HCT116 (cell line): ENCODE data around the gene RPS6KL1. TPM values are rescaled to one million over a fixed set of nuclear protein-coding genes. Genes with fewer than 3 reads are reported as not detected.

Experiments used
- ATAC-seq: fragments of 200-7000 bp; cut with Tn5 transposase; 2 replicates; pipeline ENCODE4 v1.9.1; 2020; ENCODE audit warnings: mild to moderate bottlenecking, moderate library complexity
- BruUV-seq: library from RNA; stranded (reverse); fragments of 400-500 nt; replicated peaks from 2 replicates; lab custom pipeline; 2021; lab: Mats Ljungman, UMichigan
- CTCF ChIA-PET: fragments of 300-600 bp; sonication (Branson Sonifier 250); formaldehyde crosslinking; loops from one replicate; lab custom pipeline; 2021; ENCODE audit warnings: antibody characterized with exemption; lab: Charles Lee
- POLR2A ChIA-PET: fragments of 300-600, 350-600 bp; sonication (Branson Sonifier 250); formaldehyde crosslinking; loops from one replicate; lab custom pipeline; 2021; ENCODE audit warnings: antibody characterized with exemption; lab: Charles Lee
- RAD21 ChIA-PET, 2 experiments: fragments of 300-600 bp; sonication (Branson Sonifier 250); formaldehyde crosslinking; loops; one replicate each; lab custom pipeline; 2023; ENCODE audit warnings: low total read pairs in 2 of 2; ENCODE audit not compliant: uncharacterized antibody in 2 of 2, unreplicated experiment in 2 of 2, low non-redundant PET in 1 of 2; lab: Charles Lee
- DNase-seq: peaks from one replicate; pipeline ENCODE4 v3.0.0-alpha.2; 2010; ENCODE audit warnings: low read depth, low spot score
- H2AFZ ChIP-seq: fragments of 200-600 bp; shearing (Covaris generic), sonication (generic); 2 replicates; pipeline ENCODE4 v1.6.1; 2017; ENCODE audit warnings: low read depth, mixed run types, mixed read lengths, antibody characterized with exemption, low read length; ENCODE audit not compliant: poor library complexity, severe bottlenecking
- H3K27ac ChIP-seq: 2 replicates; pipeline ENCODE4 v1.5.1; 2012; ENCODE audit warnings: low read depth, low read length
- H3K27me3 ChIP-seq: fragments of 200-600 bp; sonication (generic); 2 replicates; pipeline ENCODE4 v1.6.1; 2016; ENCODE audit warnings: mixed run types, low read length, mixed read lengths; ENCODE audit not compliant: insufficient read depth
- H3K36me3 ChIP-seq, 2 experiments: fragments of 200-500 bp in 1 of 2; fragments of 200-600 bp in 1 of 2; sonication (Bioruptor generic) in 1 of 2; sonication (generic) in 1 of 2; 2 replicates each; pipeline versions ENCODE4 v1.5.1 to v1.6.1; 2014 to 2016; ENCODE audit warnings: low read length in 2 of 2, inconsistent platforms in 1 of 2, mixed read lengths in 1 of 2, mixed run types in 1 of 2; ENCODE audit not compliant: insufficient read depth in 2 of 2, control insufficient read depth in 1 of 2
- H3K4me1 ChIP-seq, 2 experiments: fragments of 200-600 bp in 1 of 2; sonication (generic) in 1 of 2; 2 replicates each; pipeline versions ENCODE4 v1.5.1 to v1.6.1; 2012 to 2017; ENCODE audit warnings: low read length in 2 of 2, inconsistent platforms in 1 of 2, mild to moderate bottlenecking in 1 of 2, mixed read lengths in 1 of 2, mixed run types in 1 of 2, moderate library complexity in 1 of 2; ENCODE audit not compliant: insufficient read depth in 2 of 2, control insufficient read depth in 1 of 2
- H3K4me2 ChIP-seq: fragments of 200-600 bp; sonication (generic); 2 replicates; pipeline ENCODE4 v1.6.1; 2017; ENCODE audit warnings: mixed run types, low read length, mixed read lengths
- H3K4me3 ChIP-seq, 2 experiments: fragments of 200-600 bp in 1 of 2; sonication (generic) in 1 of 2; replicated peaks in 1 of 2; 2 replicates each; pipeline ENCODE4 v1.5.1; 2011 to 2016; ENCODE audit warnings: low read length in 2 of 2, control low read depth in 1 of 2, low read depth in 1 of 2, mild to moderate bottlenecking in 1 of 2, mixed read lengths in 1 of 2, mixed run types in 1 of 2
- H3K79me2 ChIP-seq: fragments of 200-600 bp; sonication (generic); 2 replicates; pipeline ENCODE4 v1.6.1; 2017; ENCODE audit warnings: mild to moderate bottlenecking, mixed run types, low read length, moderate library complexity, mixed read lengths; ENCODE audit not compliant: insufficient read depth
- H3K9ac ChIP-seq: fragments of 200-600 bp; sonication (generic); 2 replicates; pipeline ENCODE4 v1.6.1; 2016; ENCODE audit warnings: low read length, mixed read lengths
- H3K9me2 ChIP-seq: fragments of 200-600 bp; sonication (generic), shearing (Covaris generic); 2 replicates; pipeline ENCODE4 v1.6.1; 2017; ENCODE audit warnings: mixed run types, mild to moderate bottlenecking, moderate library complexity; ENCODE audit not compliant: insufficient read depth
- H3K9me3 ChIP-seq, 2 experiments: fragments of 200-500 bp in 1 of 2; fragments of 200-600 bp in 1 of 2; sonication (Bioruptor generic) in 1 of 2; sonication (generic) in 1 of 2; 2 replicates each; pipeline ENCODE4 v1.6.1; 2014 to 2017; ENCODE audit warnings: low read length in 2 of 2, mixed read lengths in 2 of 2, inconsistent platforms in 1 of 2, low read depth in 1 of 2, mild to moderate bottlenecking in 1 of 2, mixed run types in 1 of 2, moderate library complexity in 1 of 2; ENCODE audit not compliant: control insufficient read depth in 1 of 2, insufficient read depth in 1 of 2
- H4K20me1 ChIP-seq: fragments of 200-600 bp; sonication (generic), shearing (Covaris generic); 2 replicates; pipeline ENCODE4 v1.6.1; 2017; ENCODE audit warnings: mixed run types, mild to moderate bottlenecking, moderate library complexity; ENCODE audit not compliant: insufficient read depth
- CBX3 ChIP-seq: IDR thresholded peaks from 2 replicates; pipeline ENCODE4 v1.6.1; 2012; ENCODE audit warnings: low read depth
- CEBPB ChIP-seq: IDR thresholded peaks from 2 replicates; pipeline ENCODE4 v1.6.1; 2012; ENCODE audit warnings: low read depth
- CTCF ChIP-seq, 3 experiments: fragments of 200-600 bp in 1 of 3; sonication (generic) in 1 of 3; IDR thresholded peaks in 2 of 3; conservative IDR thresholded peaks in 1 of 3; 2 replicates each; pipeline ENCODE4 v1.5.1; 2012 to 2017; ENCODE audit warnings: low read depth in 2 of 3, low read length in 2 of 3, antibody characterized with exemption in 1 of 3, borderline replicate concordance in 1 of 3, control low read depth in 1 of 3, mild to moderate bottlenecking in 1 of 3, mixed read lengths in 1 of 3, mixed run types in 1 of 3, moderate library complexity in 1 of 3; ENCODE audit not compliant: insufficient read depth in 1 of 3
- EZH2 ChIP-seq: fragments of 200-600 bp; sonication (generic); IDR thresholded peaks from 2 replicates; pipeline ENCODE4 v1.6.1; 2017; ENCODE audit warnings: antibody characterized with exemption, mixed run types
- EZH2phosphoT487 ChIP-seq: fragments of 200-600 bp; IDR thresholded peaks from 2 replicates; pipeline ENCODE4 v1.6.1; 2018; ENCODE audit warnings: antibody characterized with exemption, borderline replicate concordance
- JUND ChIP-seq: IDR thresholded peaks from 2 replicates; pipeline ENCODE4 v1.6.1; 2012
- MAX ChIP-seq: IDR thresholded peaks from 2 replicates; pipeline ENCODE4 v1.6.1; 2012
- POLR2A ChIP-seq: IDR thresholded peaks from 2 replicates; pipeline ENCODE4 v1.7.0; 2011; ENCODE audit warnings: borderline replicate concordance; ENCODE audit not compliant: insufficient read depth, insufficient read length; ENCODE audit errors: extremely low read depth
- POLR2AphosphoS5 ChIP-seq: IDR thresholded peaks from 2 replicates; pipeline ENCODE4 v1.6.1; 2011; ENCODE audit warnings: mild to moderate bottlenecking, low read depth, low read length, moderate library complexity
- RAD21 ChIP-seq: IDR thresholded peaks from 2 replicates; pipeline ENCODE4 v1.6.1; 2012; ENCODE audit warnings: low read depth, mild to moderate bottlenecking
- REST ChIP-seq: IDR thresholded peaks from 2 replicates; pipeline ENCODE4 v1.6.1; 2012; ENCODE audit warnings: low read depth
- SIN3A ChIP-seq: IDR thresholded peaks from 2 replicates; pipeline ENCODE4 v1.6.1; 2012; ENCODE audit warnings: low read depth
- SRF ChIP-seq: IDR thresholded peaks from 2 replicates; pipeline ENCODE4 v1.6.1; 2012; ENCODE audit warnings: low read depth
- YY1 ChIP-seq: IDR thresholded peaks from 2 replicates; pipeline ENCODE4 v1.6.1; 2011; ENCODE audit warnings: low read length, low read depth, moderate library complexity, mild to moderate bottlenecking; ENCODE audit not compliant: insufficient replicate concordance; ENCODE audit errors: extremely low read depth
- ZFX ChIP-seq: fragments of 450-650 bp; IDR thresholded peaks from 2 replicates; pipeline ENCODE4 v1.6.1; 2017
- ZNF274 ChIP-seq: fragments of 200-500 bp; sonication (Bioruptor generic); IDR thresholded peaks from 2 replicates; pipeline ENCODE4 v1.6.1; 2014; ENCODE audit warnings: mild to moderate bottlenecking, low read depth, low read length, inconsistent platforms
- intact Hi-C: fragments of 100-400 bp; cut with micrococcal nuclease; formaldehyde crosslinking; loops from 2 replicates; pipeline ENCODE4 v1.10.0; 2022
- total RNA-seq: library from RNA; stranded (reverse); gene quantifications from one replicate; pipeline ENCODE4 v1.2.1, GENCODE V29; 2021; ENCODE audit not compliant: unreplicated experiment

RPS6KL1 gene
- total RNA-seq, 1 experiment from 2014 or later = 6.7 TPM

- no peaks in the 10 kb centered on the region for H3K79me2 ChIP-seq
- H2AFZ ChIP-seq = no peak overlapping the region
- no peaks in the 10 kb centered on the region for H3K9me3 ChIP-seq
- ChIA-PET CTCF (interaction anchor here (1.6 to 1.7 kb wide), 2 partner anchors 13 to 60 kb away, joined by 4 read pairs; no protein-coding TSS in a partner anchor), POLR2A (no interaction called here), RAD21 (interaction anchor here in 1 of 2 experiments (0.6 to 0.7 kb wide), 3 partner anchors 82 to 1567 kb away, joined by 3 to 4 read pairs (median 4); no protein-coding TSS in a partner anchor)
- no TSS peak for BruUV-seq
- H3K9ac ChIP-seq = no peak overlapping the region
- no peak overlapping the region for H3K27ac ChIP-seq
- peaks cover 0 to 12% of the 10 kb centered on the region in 2 experiments; a peak in 2 of 4 replicates for H3K4me1 ChIP-seq
- H3K4me2 ChIP-seq = no peak overlapping the region
- DNase-seq (no peak), ATAC-seq (no peak)
- intact Hi-C loops = no loop called here
- no peak overlapping the region for H3K4me3 ChIP-seq
- H4K20me1 ChIP-seq = no peaks in the 10 kb centered on the region
- no peaks in the 10 kb centered on the region for H3K36me3 ChIP-seq
- no peaks in the 10 kb centered on the region for H3K9me2 ChIP-seq
- TF ChIP-seq POLR2A (no peak), EZH2phosphoT487 (no peak), SIN3A (no peak)
- H3K27me3 ChIP-seq = no peaks in the 10 kb centered on the region
These were observed 1.9 kb downstream of the RPS6KL1 start for GRCh38 chr14:74921053-74921620.

- H3K36me3 ChIP-seq = no peaks in the 10 kb centered on the region
- ChIA-PET POLR2A (no interaction called here), CTCF (interaction anchor here (1.7 kb wide), 1 partner anchor 59 kb away, joined by 4 read pairs; no protein-coding TSS in a partner anchor), RAD21 (no interaction called here)
- no peaks in the 10 kb centered on the region for H3K9me3 ChIP-seq
- ATAC-seq = no peak
- H3K4me3 ChIP-seq = no peak overlapping the region
- H3K4me1 ChIP-seq = peaks cover 0 to 12% of the 10 kb centered on the region in 2 experiments; a peak in 2 of 4 replicates
- no peaks in the 10 kb centered on the region for H3K79me2 ChIP-seq
- H3K9me2 ChIP-seq = no peaks in the 10 kb centered on the region
- no peaks in the 10 kb centered on the region for H4K20me1 ChIP-seq
- H2AFZ ChIP-seq = no peak overlapping the region
- BruUV-seq = no TSS peak
- no peak overlapping the region for H3K9ac ChIP-seq
- H3K27me3 ChIP-seq = no peaks in the 10 kb centered on the region
- H3K4me2 ChIP-seq = no peak overlapping the region
- intact Hi-C loops = no loop called here
- DNase-seq = no peak
- no peak overlapping the region for H3K27ac ChIP-seq
- TF ChIP-seq CBX3 (no peak), CTCF (IDR thresholded peaks at IDR 0.05 in 2 of 3, conservative IDR thresholded peaks at IDR 0.05 in 1 of 3; ENCODE audit: borderline replicate concordance in 1 of 3, insufficient read depth in 1 of 3, low read depth in 2 of 3, low read length in 2 of 3) (no peak), JUND (no peak), SRF (no peak), POLR2A (no peak), MAX (no peak), CEBPB (no peak), RAD21 (no peak), EZH2 (no peak), POLR2AphosphoS5 (no peak), ZFX (no peak), YY1 (no peak), REST (no peak), ZNF274 (no peak)
These were observed 2.8 kb downstream of the RPS6KL1 start for GRCh38 chr14:74920281-74920680.
